GM18526 (cell line): ENCODE results near the gene AIDA.

ENCODE experiments used
- POLR2A ChIP-seq: IDR thresholded peaks from 3 replicates; pipeline ENCODE4 v1.6.1; 2011; ENCODE audit not compliant: insufficient read length; ENCODE audit errors: extremely low read depth

Gene AIDA

DNA sequence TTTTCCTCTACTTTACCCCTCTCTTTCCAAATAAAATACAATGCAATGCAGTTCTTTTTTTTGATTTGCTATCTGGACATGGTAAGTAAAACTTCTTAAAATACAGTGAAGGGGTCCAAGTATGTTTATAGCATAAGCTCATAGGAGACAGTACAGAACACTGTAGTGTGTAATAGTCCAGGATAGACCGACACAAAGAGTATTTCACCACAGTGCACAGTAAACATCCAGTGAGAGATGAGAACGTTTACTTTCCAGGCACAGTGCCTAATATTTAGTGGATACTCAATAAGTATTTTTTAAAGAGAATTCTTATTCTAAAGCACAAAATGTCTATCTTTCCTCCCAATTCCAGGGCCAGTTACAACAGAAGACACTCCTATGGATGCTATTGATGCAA is 79.5 kb downstream of the AIDA start:
- no peak for TF ChIP-seq POLR2A

DNA sequence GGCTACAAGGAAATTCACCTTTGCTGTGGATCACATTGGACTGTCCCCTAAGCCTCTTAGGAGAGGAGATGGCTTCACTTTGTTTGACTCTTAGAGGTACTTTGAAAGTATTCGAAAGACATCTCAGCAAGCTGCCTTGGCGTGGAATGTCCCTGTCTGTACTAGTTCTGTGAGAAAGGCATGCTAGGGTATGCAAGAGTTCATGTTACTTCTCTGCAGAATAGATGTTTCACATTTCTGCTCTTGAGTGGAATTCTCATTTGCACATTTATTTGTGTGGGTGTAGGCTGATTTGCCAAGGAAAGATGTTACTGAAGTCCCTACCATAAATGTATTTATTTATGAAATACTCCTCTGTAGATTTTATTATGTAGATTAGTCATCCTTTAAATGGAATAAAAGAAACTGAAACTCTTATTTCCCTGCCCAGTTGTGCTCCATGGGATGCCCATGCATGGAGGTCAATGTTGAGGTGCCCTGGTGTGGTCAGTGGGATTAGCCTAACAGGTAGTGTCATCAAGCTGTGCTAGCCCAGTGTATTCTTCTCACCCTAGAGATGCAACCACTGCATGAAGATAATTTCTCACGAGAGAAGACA is 80.6 kb downstream of the AIDA start:
- no peak for TF ChIP-seq POLR2A

DNA sequence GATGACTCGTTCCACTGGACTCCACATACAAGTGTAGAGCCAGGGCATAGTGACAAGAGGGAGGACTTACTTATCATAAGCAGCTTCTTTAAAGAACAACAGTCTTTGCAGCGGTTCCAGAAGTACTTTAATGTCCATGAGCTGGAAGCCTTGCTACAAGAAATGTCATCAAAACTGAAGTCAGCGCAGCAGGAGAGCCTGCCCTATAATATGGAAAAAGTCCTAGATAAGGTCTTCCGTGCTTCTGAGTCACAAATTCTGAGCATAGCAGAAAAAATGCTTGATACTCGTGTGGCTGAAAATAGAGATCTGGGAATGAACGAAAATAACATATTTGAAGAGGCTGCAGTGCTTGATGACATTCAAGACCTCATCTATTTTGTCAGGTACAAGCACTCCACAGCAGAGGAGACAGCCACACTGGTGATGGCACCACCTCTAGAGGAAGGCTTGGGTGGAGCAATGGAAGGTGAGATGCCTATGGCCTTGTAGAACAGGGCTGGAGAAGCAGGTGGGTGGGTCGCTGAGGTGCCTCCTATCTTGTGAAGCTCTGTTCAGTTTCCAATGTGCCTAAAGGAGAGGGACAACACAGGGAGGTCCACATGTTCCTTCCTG is 82.3 kb downstream of the AIDA start:
- TF ChIP-seq POLR2A: no peak

DNA sequence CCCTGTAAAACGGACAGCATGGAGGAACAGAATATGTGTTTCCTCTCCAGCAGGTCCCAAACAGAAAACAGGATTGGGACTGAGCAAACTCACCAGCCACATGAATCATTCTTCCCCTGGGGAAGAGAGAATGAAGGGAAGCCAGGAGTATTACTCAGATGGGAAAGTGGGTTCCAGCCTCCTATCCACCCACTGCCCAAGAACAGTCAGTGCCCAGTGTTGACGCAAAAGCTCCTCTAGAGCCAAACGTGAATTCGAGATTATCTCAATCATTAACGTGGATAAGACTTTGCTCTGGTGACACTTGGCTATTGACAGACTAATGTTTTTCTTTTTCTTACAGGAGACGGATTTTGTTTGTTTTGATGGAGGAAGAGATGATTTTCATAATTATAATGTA is 85.1 kb downstream of the AIDA start:
- TF ChIP-seq POLR2A: no peak

DNA sequence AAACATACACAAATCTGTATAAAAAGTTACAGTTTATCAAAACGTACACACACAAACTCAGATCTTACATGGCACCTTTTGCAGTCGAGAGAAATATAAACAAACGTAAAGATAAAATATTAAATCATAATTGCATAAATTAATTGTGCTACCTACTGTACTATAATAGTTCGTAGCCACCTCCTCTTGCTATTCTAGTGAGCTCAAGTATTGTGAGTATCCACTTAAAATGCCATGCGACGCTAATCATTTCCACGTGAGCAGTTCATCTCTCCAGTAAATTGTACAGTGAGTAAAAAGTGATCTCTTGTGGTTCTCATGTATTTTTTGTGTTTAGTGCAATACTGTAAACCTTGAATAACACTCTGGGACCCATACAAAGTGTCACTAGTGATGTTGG is 88.1 kb downstream of the AIDA start:
- TF ChIP-seq POLR2A: no peak

GRCh38 chr1:222623458-222623857 is 88.8 kb downstream of the AIDA start:
- no peak for TF ChIP-seq POLR2A

DNA sequence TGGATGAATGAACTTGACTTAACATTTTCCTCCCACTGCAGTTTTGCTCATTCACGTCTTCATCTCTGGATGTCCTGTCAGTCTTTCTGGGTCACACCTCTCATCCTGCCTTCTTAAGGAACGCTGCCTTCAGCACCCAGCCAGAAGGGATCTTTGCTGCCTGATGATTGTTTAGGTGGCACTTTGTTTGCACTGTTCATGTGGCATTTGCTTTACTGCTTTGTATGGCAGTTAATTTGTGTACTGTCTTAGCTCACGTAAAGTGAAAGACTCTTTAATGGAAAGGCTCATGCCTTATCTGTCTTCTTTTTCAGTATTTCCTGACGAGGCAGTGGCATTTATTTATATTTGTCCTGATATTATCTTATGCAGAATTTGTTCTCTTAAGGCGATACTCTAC is 89.5 kb downstream of the AIDA start:
- TF ChIP-seq POLR2A: no peak

GRCh38 chr1:222620566-222620965 is 91.7 kb downstream of the AIDA start:
- TF ChIP-seq POLR2A: no peak

DNA sequence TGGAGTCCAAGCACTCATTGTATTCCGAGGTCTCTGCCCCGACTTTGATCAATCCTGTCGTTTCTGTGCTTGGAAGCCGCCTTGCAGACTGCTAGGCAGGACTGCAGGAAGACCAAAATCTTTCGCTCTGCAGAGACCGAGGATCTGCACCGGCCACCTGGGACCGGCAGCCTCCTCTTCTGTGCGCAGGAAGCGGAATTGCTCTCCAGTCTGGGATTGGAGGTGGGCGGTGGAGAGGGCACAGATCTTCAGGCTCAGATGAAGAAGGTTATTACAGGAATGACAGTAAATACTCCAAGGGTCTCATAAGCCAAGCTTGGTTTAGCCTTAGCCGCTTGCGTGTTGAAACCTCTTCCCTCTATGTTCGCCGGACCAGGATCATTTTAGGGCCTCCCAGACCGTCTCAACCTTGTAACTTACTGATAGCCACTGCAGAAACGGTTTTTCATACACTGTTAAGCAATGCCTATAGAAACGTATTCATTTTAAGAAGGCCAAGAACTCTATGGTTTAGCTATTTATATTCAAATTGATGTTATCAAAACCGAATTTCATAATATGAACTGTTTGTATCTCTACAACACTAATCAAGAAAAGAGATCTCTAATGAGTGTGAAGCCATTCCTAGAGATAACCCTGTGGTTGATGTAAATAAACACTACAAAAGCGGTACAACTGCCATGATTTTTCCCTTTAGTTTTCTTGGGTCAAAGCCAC is 93.3 kb downstream of the AIDA start:
- no peak for TF ChIP-seq POLR2A
